H1 (cell line): ENCODE measurements around the gene KCNQ1. TPM values are rescaled to one million over a fixed set of nuclear protein-coding genes. Genes with fewer than 3 reads are reported as not detected.

Experiments
- CTCF ChIA-PET: fragments of 300-600 bp; sonication (Branson Sonifier 250); formaldehyde crosslinking; loops from one replicate; lab custom pipeline; 2021; ENCODE audit not compliant: partially characterized antibody; lab: Charles Lee
- POLR2A ChIA-PET: fragments of 300-600 bp; sonication (Branson Sonifier 250); formaldehyde crosslinking; loops from one replicate; lab custom pipeline; 2021; ENCODE audit warnings: inconsistent platforms; ENCODE audit not compliant: partially characterized antibody; lab: Charles Lee
- DNase-seq, 2 experiments: peaks; one replicate each; pipeline versions ENCODE4 v3.0.0 to v3.0.0-alpha.2; 2010 to 2022; ENCODE audit warnings: low spot score in 2 of 2, low read depth in 1 of 2, mixed read lengths in 1 of 2
- FAIRE-seq: peaks from 2 replicates; lab custom pipeline; 2011; peaks lifted over from hg19 to GRCh38; lab: Jason Lieb, UNC
- H2AFZ ChIP-seq: 2 replicates; pipeline ENCODE4 v1.8.1; 2012; ENCODE audit warnings: low read length, inconsistent platforms
- H2AK5ac ChIP-seq: 2 replicates; pipeline ENCODE4 v1.6.1; 2013; ENCODE audit warnings: low read depth, low read length
- H2BK120ac ChIP-seq: replicated peaks from 2 replicates; pipeline ENCODE3; 2013; ENCODE audit warnings: low read depth, low read length, inconsistent platforms
- H2BK12ac ChIP-seq: 2 replicates; pipeline ENCODE4 v1.6.1; 2013; ENCODE audit warnings: low read depth, low read length
- H2BK15ac ChIP-seq: 2 replicates; pipeline ENCODE4 v1.6.1; 2013; ENCODE audit warnings: low read length
- H2BK20ac ChIP-seq: 2 replicates; pipeline ENCODE4 v1.6.1; 2013; ENCODE audit warnings: low read length
- H2BK5ac ChIP-seq: 2 replicates; pipeline ENCODE4 v1.6.1; 2013; ENCODE audit warnings: low read depth, low read length
- H3K14ac ChIP-seq: 2 replicates; pipeline ENCODE4 v1.6.1; 2013; ENCODE audit warnings: inconsistent platforms; ENCODE audit not compliant: insufficient read length
- H3K18ac ChIP-seq: 2 replicates; pipeline ENCODE4 v1.6.1; 2013; ENCODE audit warnings: low read length; ENCODE audit errors: extremely low read depth
- H3K23ac ChIP-seq: 2 replicates; pipeline ENCODE4 v1.6.1; 2013; ENCODE audit warnings: inconsistent platforms; ENCODE audit not compliant: insufficient read length
- H3K23me2 ChIP-seq: 2 replicates; pipeline ENCODE4 v1.6.1; 2013; ENCODE audit warnings: low read depth, low read length
- H3K27ac ChIP-seq: 2 replicates; pipeline ENCODE4 v1.6.1; 2011; ENCODE audit warnings: low read depth, low read length, inconsistent platforms
- H3K27me3 ChIP-seq, 4 experiments: replicated peaks in 1 of 4; 1 replicate in 1 of 4; 2 replicates in 3 of 4; pipeline versions ENCODE4 v1.6.1 to v1.8.1; 2011 to 2013; ENCODE audit warnings: low read length in 3 of 4, mild to moderate bottlenecking in 3 of 4, inconsistent platforms in 2 of 4, mixed read lengths in 2 of 4, moderate library complexity in 1 of 4; ENCODE audit not compliant: control insufficient read depth in 3 of 4, insufficient read depth in 3 of 4; ENCODE audit errors: extremely low read depth in 1 of 4
- H3K36me3 ChIP-seq, 4 experiments: 2 replicates each; pipeline versions ENCODE4 v1.6.1 to v1.8.1; 2011 to 2013; ENCODE audit warnings: mild to moderate bottlenecking in 4 of 4, low read length in 3 of 4, moderate library complexity in 2 of 4, control low read depth in 1 of 4, inconsistent platforms in 1 of 4; ENCODE audit not compliant: insufficient read depth in 4 of 4, control insufficient read depth in 2 of 4
- H3K4ac ChIP-seq: replicated peaks from 2 replicates; pipeline ENCODE3; 2013; ENCODE audit warnings: low read length, low read depth, mixed read lengths, inconsistent platforms; ENCODE audit not compliant: insufficient read length
- H3K4me1 ChIP-seq, 4 experiments: replicated peaks in 1 of 4; 1 replicate in 1 of 4; 2 replicates in 3 of 4; pipeline versions ENCODE4 v1.6.1 to v1.8.1; 2011 to 2013; ENCODE audit warnings: low read length in 3 of 4, inconsistent platforms in 2 of 4, mixed read lengths in 1 of 4; ENCODE audit not compliant: insufficient read depth in 4 of 4, control insufficient read depth in 3 of 4
- H3K4me2 ChIP-seq, 2 experiments: 2 replicates each; pipeline versions ENCODE4 v1.6.1 to v1.8.1; 2011 to 2013; ENCODE audit warnings: low read depth in 2 of 2, low read length in 2 of 2, control low read depth in 1 of 2, inconsistent platforms in 1 of 2, mild to moderate bottlenecking in 1 of 2; ENCODE audit not compliant: insufficient read depth in 1 of 2
- H3K4me3 ChIP-seq, 4 experiments: fragments of 200-600, 300-600 bp in 1 of 4; sonication (generic), shearing (Covaris generic), sonication (Bioruptor Twin) in 1 of 4; 2 replicates each; pipeline versions ENCODE4 v1.5.1 to v1.8.1; 2011 to 2016; ENCODE audit warnings: low read length in 4 of 4, low read depth in 3 of 4, control low read depth in 2 of 4, inconsistent platforms in 2 of 4, mild to moderate bottlenecking in 2 of 4, mixed read lengths in 1 of 4, moderate library complexity in 1 of 4; ENCODE audit not compliant: insufficient read depth in 2 of 4; ENCODE audit errors: extremely low read depth in 1 of 4
- H3K56ac ChIP-seq: replicated peaks from 2 replicates; pipeline ENCODE3; 2013; ENCODE audit warnings: low read depth, mild to moderate bottlenecking, mixed read lengths, low read length, inconsistent platforms; ENCODE audit not compliant: insufficient read length
- H3K79me1 ChIP-seq: 2 replicates; pipeline ENCODE4 v1.6.1; 2013; ENCODE audit warnings: low read depth, low read length, control low read depth
- H3K79me2 ChIP-seq, 2 experiments: 2 replicates each; pipeline versions ENCODE4 v1.6.1 to v1.8.1; 2012 to 2013; ENCODE audit warnings: low read length in 2 of 2, mild to moderate bottlenecking in 2 of 2, inconsistent platforms in 1 of 2; ENCODE audit not compliant: insufficient read depth in 2 of 2, control insufficient read depth in 1 of 2
- H3K9ac ChIP-seq, 4 experiments: replicated peaks in 1 of 4; 1 replicate in 1 of 4; 2 replicates in 3 of 4; pipeline versions ENCODE4 v1.6.1 to v1.8.1; 2011 to 2013; ENCODE audit warnings: low read depth in 3 of 4, low read length in 3 of 4, control low read depth in 2 of 4, mild to moderate bottlenecking in 2 of 4, moderate library complexity in 2 of 4, inconsistent platforms in 1 of 4; ENCODE audit errors: extremely low read depth in 1 of 4
- H3K9me3 ChIP-seq, 2 experiments: 2 replicates each; pipeline versions ENCODE4 v1.6.1 to v1.8.1; 2012 to 2013; ENCODE audit warnings: mild to moderate bottlenecking in 2 of 2, moderate library complexity in 2 of 2, control low read depth in 1 of 2, inconsistent platforms in 1 of 2, low read depth in 1 of 2, low read length in 1 of 2, mixed read lengths in 1 of 2; ENCODE audit not compliant: insufficient read depth in 2 of 2
- H4K20me1 ChIP-seq, 2 experiments: replicated peaks in 1 of 2; 2 replicates each; pipeline versions ENCODE3 to v1.8.1; 2011 to 2013; ENCODE audit warnings: inconsistent platforms in 2 of 2, low read length in 2 of 2, mild to moderate bottlenecking in 1 of 2; ENCODE audit not compliant: insufficient read depth in 2 of 2, control insufficient read depth in 1 of 2
- H4K5ac ChIP-seq: 2 replicates; pipeline ENCODE4 v1.6.1; 2013; ENCODE audit warnings: low read length, low read depth, mixed read lengths, inconsistent platforms; ENCODE audit not compliant: insufficient read length
- H4K8ac ChIP-seq: 2 replicates; pipeline ENCODE4 v1.8.0; 2013; ENCODE audit warnings: mild to moderate bottlenecking, moderate library complexity, low read length, inconsistent platforms; ENCODE audit not compliant: insufficient read depth; ENCODE audit errors: extremely low read depth
- H4K91ac ChIP-seq: replicated peaks from 2 replicates; pipeline ENCODE3; 2013; ENCODE audit warnings: low read length, mixed read lengths, inconsistent platforms; ENCODE audit not compliant: insufficient read length
- CBX5 ChIP-seq: fragments of 300-800, 300-1000 bp; sonication (generic); IDR thresholded peaks from 2 replicates; pipeline ENCODE4 v1.7.1; 2016; ENCODE audit warnings: antibody characterized with exemption, low read length, low read depth
- CEBPB ChIP-seq: IDR thresholded peaks from 2 replicates; pipeline ENCODE4 v1.6.1; 2012; ENCODE audit warnings: low read depth, low read length
- CHD1 ChIP-seq: IDR thresholded peaks from 2 replicates; pipeline ENCODE4 v1.6.1; 2012; ENCODE audit warnings: low read depth, low read length, improper control_type of control experiment
- EZH2 ChIP-seq: fragments of 200-600 bp; sonication (generic); IDR thresholded peaks from 2 replicates; pipeline ENCODE4 v1.7.1; 2012; ENCODE audit warnings: low read depth, mild to moderate bottlenecking, moderate library complexity, low read length, inconsistent platforms; ENCODE audit not compliant: severe bottlenecking
- POLR2A ChIP-seq, 2 experiments: IDR thresholded peaks; 1 replicate in 1 of 2; 2 replicates in 1 of 2; pipeline ENCODE4 v1.6.1; 2011; ENCODE audit warnings: low read depth in 2 of 2, low read length in 2 of 2, mild to moderate bottlenecking in 2 of 2; ENCODE audit errors: control extremely low read depth in 1 of 2
- POLR2AphosphoS5 ChIP-seq: IDR thresholded peaks from 2 replicates; pipeline ENCODE4 v1.6.1; 2011; ENCODE audit warnings: low read depth, low read length
- SAP30 ChIP-seq: fragments of 300-600 bp; sonication (generic); IDR thresholded peaks from 2 replicates; pipeline ENCODE4 v1.7.1; 2012; ENCODE audit warnings: low read length, moderate library complexity, mild to moderate bottlenecking, inconsistent platforms; ENCODE audit not compliant: insufficient read depth, insufficient replicate concordance
- SRF ChIP-seq: IDR thresholded peaks from 2 replicates; pipeline ENCODE4 v1.6.1; 2011; ENCODE audit warnings: mild to moderate bottlenecking, low read depth, low read length, moderate library complexity
- SUZ12 ChIP-seq: fragments of 200-600 bp; sonication (generic); IDR thresholded peaks from 2 replicates; pipeline ENCODE4 v1.6.1; 2012; ENCODE audit warnings: mild to moderate bottlenecking, inconsistent platforms, low read length, moderate library complexity, mixed read lengths
- TAF1 ChIP-seq: IDR thresholded peaks from 2 replicates; pipeline ENCODE4 v1.6.1; 2011; ENCODE audit warnings: mild to moderate bottlenecking, low read depth, low read length
- TEAD4 ChIP-seq: IDR thresholded peaks from 2 replicates; pipeline ENCODE4 v1.6.1; 2012; ENCODE audit warnings: low read depth, low read length, inconsistent platforms, mixed read lengths
- USF2 ChIP-seq: IDR thresholded peaks from 2 replicates; pipeline ENCODE4 v1.6.1; 2011; ENCODE audit warnings: low read length, improper control_type of control experiment
- WGBS, 2 experiments: shearing (Covaris generic) in 1 of 2; methylation state at CpG; one replicate each; pipeline versions ENCODE4 v1.1.6 to v1.1.7; 2013 to 2015; ENCODE audit warnings: low lambda C conversion rate in 2 of 2, mixed read lengths in 2 of 2, inconsistent platforms in 1 of 2, low coverage in 1 of 2, missing lambda C conversion rate in 1 of 2; ENCODE audit not compliant: insufficient replicate concordance in 2 of 2, insufficient coverage in 1 of 2, insufficient read length in 1 of 2; ENCODE audit errors: extremely low coverage in 1 of 2, missing lambda C conversion rate in 1 of 2; 5-methylcytosine and 5-hydroxymethylcytosine counted together
- polyA plus RNA-seq, 7 experiments: library from polyadenylated mRNA; depleted of rRNA in 3 of 7; stranded (reverse) in 5 of 7; unstranded in 2 of 7; fragments of >200 nt in 5 of 7; fragments of 200-250 nt in 2 of 7; gene quantifications; 1 replicate in 5 of 7; 2 replicates in 1 of 7; 4 replicates in 1 of 7; pipeline versions ENCODE4 v1.2.1 to v1.2.3, GENCODE V29; 2011 to 2013; ENCODE audit warnings: missing spikeins in 2 of 7, mixed read lengths in 2 of 7
- total RNA-seq: library from RNA; stranded (reverse); fragmentation: NEBNext Ultra II Directional; extraction: Animal tissue kit (Norgen Biotek cat#: 25700); gene quantifications from 2 replicates; pipeline ENCODE4 v1.2.1, GENCODE V29; 2021

KCNQ1 gene
- total and polyA plus RNA-seq, 2 of the 8 experiments (the other 6 are each of a cell fraction or from before 2014, with no cell fraction given) = 1.9 to 2.0 TPM

- H4K8ac ChIP-seq = no peak overlapping the region
- H3K56ac ChIP-seq = no peak overlapping the region
- no peak overlapping the region for H2BK20ac ChIP-seq
- no peak overlapping the region for H4K91ac ChIP-seq
- no peak overlapping the region for H2BK12ac ChIP-seq
- H3K14ac ChIP-seq = no peak overlapping the region
- no peak overlapping the region for H2AK5ac ChIP-seq
- WGBS, 2 experiments = 86% methylated on average over 19 of the region's 20 CpGs; no CpG with 5 or more reads in 1 of the 2 experiments
- H3K4me1 ChIP-seq = no peaks in the 10 kb centered on the region
- CTCF ChIA-PET = interaction anchor here (0.6 to 1.4 kb wide), 2 partner anchors 14 to 127 kb away, joined by 3 read pairs; no protein-coding TSS in a partner anchor
- H3K18ac ChIP-seq = no peak overlapping the region
- H2BK120ac ChIP-seq = no peak overlapping the region
- no peak overlapping the region for H4K5ac ChIP-seq
- peaks cover 0 to 27% (median 14%) of the 10 kb centered on the region in 4 experiments; a peak in 6 of 7 replicates for H3K27me3 ChIP-seq
- H2BK5ac ChIP-seq = no peak overlapping the region
- H4K20me1 ChIP-seq = no peaks in the 10 kb centered on the region
- H3K4me2 ChIP-seq = no peak overlapping the region
- H2AFZ ChIP-seq = no peak overlapping the region
- H3K79me2 ChIP-seq = no peaks in the 10 kb centered on the region
- H3K9me3 ChIP-seq = peaks cover 0 to 2% of the 10 kb centered on the region in 2 experiments; a peak in 1 of 4 replicates
- FAIRE-seq = no peak
- peak in 1 of 2 experiments; percentile 37 for DNase-seq
- no peaks in the 10 kb centered on the region for H3K23me2 ChIP-seq
- H3K4me3 ChIP-seq = no peak overlapping the region
- H2BK15ac ChIP-seq = no peak overlapping the region
- H3K9ac ChIP-seq = no peak overlapping the region
- TF ChIP-seq EZH2 (no peak), CBX5 (no peak), SAP30 (no peak), POLR2AphosphoS5 (no peak), CHD1 (no peak), POLR2A (IDR thresholded peaks at IDR 0.05; ENCODE audit: control extremely low read depth in 1 of 2, low read depth in 2 of 2, low read length in 2 of 2) (no peak), TEAD4 (no peak), TAF1 (no peak), USF2 (no peak), SUZ12 (no peak), SRF (no peak), CEBPB (no peak)
- H3K23ac ChIP-seq = no peak overlapping the region
- no peak overlapping the region for H3K4ac ChIP-seq
- POLR2A ChIA-PET = interaction anchor here (1.4 kb wide), 1 partner anchor 12 kb away, joined by 3 read pairs; no protein-coding TSS in a partner anchor
- H3K27ac ChIP-seq = no peak overlapping the region
- no peaks in the 10 kb centered on the region; the same call in 1 of the 2 replicates for H3K79me1 ChIP-seq
- H3K36me3 ChIP-seq = no peaks in the 10 kb centered on the region
Observed at GRCh38 chr11:2760196-2760871, 315.5 kb downstream of the KCNQ1 start.
